HEK293 (cell line): ENCODE measurements around the gene SUGP2.
A peak's percentile ranks its signal among the peaks of the same experiment; 100 is the strongest.

ENCODE experiments used
- KLF1 ChIP-seq: fragments of 450-650 bp; formaldehyde crosslinking; IDR thresholded peaks from 2 replicates; pipeline ENCODE4 v1.5.1; 2016; ENCODE audit warnings: missing biosample characterization, missing genetic modification characterization
- SP2 ChIP-seq: fragments of 450-650 bp; formaldehyde crosslinking; IDR thresholded peaks from 2 replicates; pipeline ENCODE4 v1.5.1; 2016; ENCODE audit warnings: missing biosample characterization, missing genetic modification characterization
- ZIC2 ChIP-seq: fragments of 450-650 bp; formaldehyde crosslinking; IDR thresholded peaks from 2 replicates; pipeline ENCODE4 v1.5.1; 2016; ENCODE audit warnings: missing biosample characterization, missing genetic modification characterization
- ZNF133 ChIP-seq: fragments of 450-650 bp; formaldehyde crosslinking; IDR thresholded peaks from 2 replicates; pipeline ENCODE4 v1.5.1; 2016; ENCODE audit warnings: missing biosample characterization, missing genetic modification characterization
- TF ChIP-seq, protein P1 (sequence below): fragments of 450-650 bp; formaldehyde crosslinking; optimal IDR thresholded peaks from 2 replicates; pipeline ENCODE3; 2016; ENCODE audit warnings: missing biosample characterization, mild to moderate bottlenecking, missing genetic modification characterization
- TF ChIP-seq, protein P2 (sequence below): fragments of 450-650 bp; formaldehyde crosslinking; IDR thresholded peaks from 2 replicates; pipeline ENCODE4 v1.5.1; 2016; ENCODE audit warnings: missing biosample characterization, missing genetic modification characterization

DNA sequence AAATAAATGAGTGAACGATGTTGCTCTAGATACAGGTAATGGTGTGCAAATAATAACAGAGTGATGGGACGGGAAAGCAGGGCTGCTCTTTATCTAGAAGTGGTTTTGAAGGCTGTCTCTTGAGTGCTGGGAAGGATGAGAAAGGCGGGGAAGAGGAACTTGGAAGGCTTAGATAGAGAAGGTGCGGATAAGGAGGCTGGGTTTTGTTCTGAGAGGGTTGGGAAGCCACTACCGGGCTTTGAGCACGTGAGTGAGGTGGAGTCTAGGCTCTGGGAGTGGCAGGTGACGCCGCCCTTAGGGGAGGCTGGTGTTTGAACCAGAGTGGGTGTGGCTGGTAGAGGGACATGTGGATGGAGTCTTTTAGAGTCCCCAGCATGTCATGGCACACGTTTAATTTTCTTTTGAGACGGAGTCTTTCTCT lies 897 bp upstream of the SUGP2 start:
- TF ChIP-seq, protein P1, sequence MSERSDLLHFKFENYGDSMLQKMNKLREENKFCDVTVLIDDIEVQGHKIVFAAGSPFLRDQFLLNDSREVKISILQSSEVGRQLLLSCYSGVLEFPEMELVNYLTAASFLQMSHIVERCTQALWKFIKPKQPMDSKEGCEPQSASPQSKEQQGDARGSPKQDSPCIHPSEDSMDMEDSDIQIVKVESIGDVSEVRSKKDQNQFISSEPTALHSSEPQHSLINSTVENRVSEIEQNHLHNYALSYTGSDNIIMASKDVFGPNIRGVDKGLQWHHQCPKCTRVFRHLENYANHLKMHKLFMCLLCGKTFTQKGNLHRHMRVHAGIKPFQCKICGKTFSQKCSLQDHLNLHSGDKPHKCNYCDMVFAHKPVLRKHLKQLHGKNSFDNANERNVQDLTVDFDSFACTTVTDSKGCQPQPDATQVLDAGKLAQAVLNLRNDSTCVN (tag by site-specific recombination): no peak
- TF ChIP-seq ZNF133 (tag by site-specific recombination) (no peak), ZIC2 (tag by site-specific recombination) (no peak), SP2 (tag by site-specific recombination) (peak; percentile 70), KLF1 (tag by site-specific recombination) (peak; percentile 86)
- TF ChIP-seq, protein P2, sequence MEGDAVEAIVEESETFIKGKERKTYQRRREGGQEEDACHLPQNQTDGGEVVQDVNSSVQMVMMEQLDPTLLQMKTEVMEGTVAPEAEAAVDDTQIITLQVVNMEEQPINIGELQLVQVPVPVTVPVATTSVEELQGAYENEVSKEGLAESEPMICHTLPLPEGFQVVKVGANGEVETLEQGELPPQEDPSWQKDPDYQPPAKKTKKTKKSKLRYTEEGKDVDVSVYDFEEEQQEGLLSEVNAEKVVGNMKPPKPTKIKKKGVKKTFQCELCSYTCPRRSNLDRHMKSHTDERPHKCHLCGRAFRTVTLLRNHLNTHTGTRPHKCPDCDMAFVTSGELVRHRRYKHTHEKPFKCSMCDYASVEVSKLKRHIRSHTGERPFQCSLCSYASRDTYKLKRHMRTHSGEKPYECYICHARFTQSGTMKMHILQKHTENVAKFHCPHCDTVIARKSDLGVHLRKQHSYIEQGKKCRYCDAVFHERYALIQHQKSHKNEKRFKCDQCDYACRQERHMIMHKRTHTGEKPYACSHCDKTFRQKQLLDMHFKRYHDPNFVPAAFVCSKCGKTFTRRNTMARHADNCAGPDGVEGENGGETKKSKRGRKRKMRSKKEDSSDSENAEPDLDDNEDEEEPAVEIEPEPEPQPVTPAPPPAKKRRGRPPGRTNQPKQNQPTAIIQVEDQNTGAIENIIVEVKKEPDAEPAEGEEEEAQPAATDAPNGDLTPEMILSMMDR (tag by site-specific recombination): no peak
